Brain pericyte (primary cell): Measurements from ENCODE around the gene FGB.
"Not testable (repeated sequence)": the region's sequence is repeated elsewhere in the genome, so short reads cannot be mapped to it uniquely, and the experiment has no call there.

Source experiments
- DNase-seq: peaks from one replicate; pipeline ENCODE4 v3.0.0-alpha.2; 2012; ENCODE audit warnings: low read depth, low spot score

Gene FGB

DNA sequence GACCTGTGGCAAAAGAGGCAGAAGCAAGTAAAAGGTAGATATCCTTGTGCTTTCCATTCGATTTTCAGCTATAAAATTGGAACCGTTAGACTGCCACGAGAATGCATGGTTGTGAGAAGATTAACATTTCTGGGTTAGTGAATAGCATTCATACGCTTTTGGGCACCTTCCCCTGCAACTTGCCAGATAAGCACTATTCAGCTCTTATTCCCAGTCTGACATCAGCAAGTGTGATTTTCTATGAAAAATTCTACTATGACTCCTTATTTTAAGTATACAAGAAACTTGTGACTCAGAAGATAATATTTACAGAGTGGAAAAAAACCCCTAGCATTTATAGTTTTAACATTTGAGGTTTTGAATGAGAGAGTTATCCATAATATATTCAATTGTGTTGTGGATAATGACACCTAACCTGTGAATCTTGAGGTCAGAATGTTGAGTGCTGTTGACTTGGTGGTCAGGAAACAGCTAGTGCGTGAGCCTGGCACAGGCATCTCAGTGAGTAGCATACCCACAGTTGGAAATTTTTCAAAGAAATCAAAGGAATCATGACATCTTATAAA, 3.9 kb downstream of the FGB start:
- DNase-seq = no peak

DNA sequence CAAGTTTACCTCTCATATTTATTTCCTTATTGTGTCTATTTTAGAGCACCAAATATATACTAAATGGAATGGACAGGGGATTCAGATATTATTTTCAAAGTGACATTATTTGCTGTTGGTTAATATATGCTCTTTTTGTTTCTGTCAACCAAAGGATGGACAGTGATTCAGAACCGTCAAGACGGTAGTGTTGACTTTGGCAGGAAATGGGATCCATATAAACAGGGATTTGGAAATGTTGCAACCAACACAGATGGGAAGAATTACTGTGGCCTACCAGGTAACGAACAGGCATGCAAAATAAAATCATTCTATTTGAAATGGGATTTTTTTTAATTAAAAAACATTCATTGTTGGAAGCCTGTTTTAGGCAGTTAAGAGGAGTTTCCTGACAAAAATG, 6.2 kb downstream of the FGB start:
- no peak for DNase-seq

GRCh38 chr4:154569584-154569983, 6.8 kb downstream of the FGB start:
- DNase-seq = no peak

DNA sequence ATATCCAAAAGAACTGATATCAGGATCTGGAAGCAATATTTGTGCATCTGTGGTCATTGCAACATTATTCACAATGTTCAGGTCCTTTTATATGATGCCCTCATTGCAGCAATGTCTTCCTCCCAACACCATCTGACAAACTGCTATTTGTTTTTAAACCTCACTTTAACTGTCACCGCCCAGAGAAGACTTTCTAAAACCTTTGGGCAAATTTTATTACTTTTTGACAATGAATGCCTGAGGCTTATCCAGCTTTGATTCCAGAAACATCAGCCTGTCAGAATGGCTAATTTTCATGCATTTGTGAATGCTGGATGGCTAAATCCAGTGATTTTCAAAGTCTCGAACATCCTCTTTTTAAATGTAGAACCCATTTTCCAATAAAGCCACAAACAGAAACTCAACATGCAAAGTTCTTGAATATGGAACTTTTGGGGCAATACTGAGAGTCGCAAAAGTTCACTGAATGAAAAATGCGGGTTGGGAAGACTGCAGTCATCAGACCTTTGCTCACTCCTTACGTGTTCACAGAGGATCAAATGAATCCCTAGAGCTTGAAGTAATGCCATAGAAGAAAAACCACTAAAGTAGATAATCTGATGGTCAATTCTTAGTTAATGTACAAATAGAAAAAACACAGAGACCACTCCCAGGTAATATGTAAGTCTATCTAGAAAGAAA, 10.5 kb downstream of the FGB start:
- no peak for DNase-seq

- DNase-seq = no peak
These were observed 11.5 kb downstream of the FGB start for GRCh38 chr4:154574311-154574710.

DNA sequence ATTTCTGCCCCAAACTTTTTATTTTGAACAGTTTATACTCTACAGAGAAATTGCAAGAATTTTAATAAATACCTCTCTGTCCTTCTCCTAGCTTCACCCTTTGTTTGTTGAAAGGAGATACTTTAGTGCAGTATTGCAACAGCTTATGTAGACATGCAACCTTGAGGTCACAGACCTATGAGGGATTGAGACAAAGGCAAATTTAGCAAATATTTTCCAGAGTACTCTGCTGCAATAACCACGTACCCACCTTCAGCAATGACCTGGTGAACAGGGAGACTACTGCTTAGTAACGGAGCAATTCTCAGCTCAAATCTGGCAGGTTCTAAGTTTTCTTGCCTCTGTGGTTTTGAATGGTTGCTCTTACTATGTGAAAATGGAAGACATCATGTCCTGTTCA, 14.5 kb downstream of the FGB start:
- DNase-seq = no peak

DNA sequence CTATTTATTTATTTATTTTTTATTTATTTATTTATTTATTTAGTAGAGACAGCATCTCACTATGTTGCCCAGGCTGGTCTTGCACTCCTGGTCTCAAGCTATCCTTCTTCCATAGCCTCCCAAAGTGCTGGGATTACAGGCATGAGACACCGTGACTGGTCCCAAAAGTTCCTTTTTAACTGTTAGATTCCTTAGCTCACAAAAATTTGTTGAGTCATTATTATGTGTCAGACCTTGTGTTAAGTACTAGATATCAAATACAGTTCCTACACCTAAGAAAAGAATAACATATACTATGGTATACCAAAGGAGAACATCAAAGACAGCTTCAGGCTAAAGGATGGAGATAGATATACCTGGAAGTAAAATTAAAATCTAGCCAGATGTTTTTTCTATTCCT, 16.1 kb downstream of the FGB start:
- DNase-seq = no peak

GRCh38 chr4:154579927-154580326, 17.1 kb downstream of the FGB start:
- DNase-seq = no peak

DNA sequence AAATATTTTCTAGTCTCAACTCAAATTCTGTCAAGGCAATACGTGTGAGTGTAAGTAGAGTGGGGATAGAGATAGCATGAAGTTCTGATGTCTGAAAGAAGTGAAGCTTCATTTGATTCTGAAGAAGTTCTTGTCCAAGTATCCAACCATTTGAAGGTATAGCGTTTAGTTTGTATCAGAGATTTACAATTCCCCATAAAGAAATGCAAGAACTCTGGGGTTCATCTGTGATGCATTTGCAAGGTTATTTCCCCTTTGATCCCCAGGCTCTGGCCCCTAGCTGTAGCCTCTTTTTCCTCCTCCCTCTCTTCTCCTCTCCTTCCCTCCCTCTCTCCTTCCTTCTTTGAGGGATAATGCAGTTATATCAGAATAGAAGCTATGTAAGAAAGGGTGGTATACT, 19.9 kb downstream of the FGB start:
- no peak for DNase-seq

- no peak for DNase-seq
These were observed 20.4 kb downstream of the FGB start for GRCh38 chr4:154583230-154583629.

DNA sequence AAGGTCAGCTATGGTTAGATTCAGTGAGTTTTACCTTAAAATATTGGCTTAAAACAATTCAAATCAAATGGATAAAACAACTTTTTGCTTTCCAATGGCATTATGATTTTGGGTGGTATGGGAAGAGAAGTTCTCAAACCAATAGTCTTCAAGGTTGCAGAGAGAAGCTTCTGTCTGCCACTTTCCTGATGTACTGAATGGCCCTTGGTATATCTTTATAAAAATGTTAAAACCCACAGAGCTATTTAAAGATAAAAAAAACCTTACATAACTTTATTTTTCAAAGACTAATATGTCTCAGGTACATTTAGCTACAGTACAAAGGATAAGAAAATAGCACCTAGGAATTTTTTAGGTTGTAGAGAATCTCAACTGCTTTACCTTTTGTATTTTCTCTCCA, 20.9 kb downstream of the FGB start:
- no peak for DNase-seq

GRCh38 chr4:154584259-154584658, 21.4 kb downstream of the FGB start:
- no peak for DNase-seq

- no peak for DNase-seq
These were observed 22.7 kb downstream of the FGB start for GRCh38 chr4:154585369-154586018.

DNA sequence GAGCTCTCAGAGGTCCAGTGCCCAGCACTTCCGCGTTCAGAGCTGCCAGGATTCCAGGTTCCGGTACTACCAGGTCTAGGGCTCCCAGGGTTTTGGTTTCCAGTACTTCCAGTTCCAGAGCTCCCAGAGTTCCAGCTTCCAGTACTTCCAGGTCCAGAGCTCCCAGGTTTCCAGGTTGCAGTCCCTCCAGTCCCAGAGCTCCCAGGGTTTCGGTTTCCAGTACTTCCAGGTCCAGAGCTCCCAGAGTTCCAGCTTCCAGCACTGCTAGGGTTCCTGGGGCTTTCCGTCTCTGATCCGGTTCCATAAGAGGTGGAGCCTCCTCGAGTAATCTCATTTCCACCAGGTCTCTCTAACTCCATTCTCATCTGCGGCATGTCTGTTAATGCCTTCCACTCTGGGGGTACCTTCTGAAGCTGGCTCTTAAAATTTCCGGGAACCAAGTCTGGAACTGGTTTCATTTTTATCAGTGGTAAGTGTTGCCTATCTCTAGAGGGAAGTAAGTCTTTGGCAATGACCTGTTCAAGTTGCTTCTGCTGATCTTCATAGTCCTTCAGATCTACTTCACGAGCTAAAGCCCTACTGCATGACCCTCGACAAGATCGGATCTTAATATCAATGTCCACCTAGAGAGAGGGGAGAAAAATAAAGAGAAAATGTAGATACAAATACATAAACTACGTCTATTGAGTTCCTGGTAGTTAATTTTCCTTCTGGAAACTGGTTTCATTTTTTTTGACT, 23.7 kb downstream of the FGB start:
- DNase-seq = no peak

- no peak for DNase-seq
These were observed 25.4 kb downstream of the FGB start for GRCh38 chr4:154588198-154588597.

DNA sequence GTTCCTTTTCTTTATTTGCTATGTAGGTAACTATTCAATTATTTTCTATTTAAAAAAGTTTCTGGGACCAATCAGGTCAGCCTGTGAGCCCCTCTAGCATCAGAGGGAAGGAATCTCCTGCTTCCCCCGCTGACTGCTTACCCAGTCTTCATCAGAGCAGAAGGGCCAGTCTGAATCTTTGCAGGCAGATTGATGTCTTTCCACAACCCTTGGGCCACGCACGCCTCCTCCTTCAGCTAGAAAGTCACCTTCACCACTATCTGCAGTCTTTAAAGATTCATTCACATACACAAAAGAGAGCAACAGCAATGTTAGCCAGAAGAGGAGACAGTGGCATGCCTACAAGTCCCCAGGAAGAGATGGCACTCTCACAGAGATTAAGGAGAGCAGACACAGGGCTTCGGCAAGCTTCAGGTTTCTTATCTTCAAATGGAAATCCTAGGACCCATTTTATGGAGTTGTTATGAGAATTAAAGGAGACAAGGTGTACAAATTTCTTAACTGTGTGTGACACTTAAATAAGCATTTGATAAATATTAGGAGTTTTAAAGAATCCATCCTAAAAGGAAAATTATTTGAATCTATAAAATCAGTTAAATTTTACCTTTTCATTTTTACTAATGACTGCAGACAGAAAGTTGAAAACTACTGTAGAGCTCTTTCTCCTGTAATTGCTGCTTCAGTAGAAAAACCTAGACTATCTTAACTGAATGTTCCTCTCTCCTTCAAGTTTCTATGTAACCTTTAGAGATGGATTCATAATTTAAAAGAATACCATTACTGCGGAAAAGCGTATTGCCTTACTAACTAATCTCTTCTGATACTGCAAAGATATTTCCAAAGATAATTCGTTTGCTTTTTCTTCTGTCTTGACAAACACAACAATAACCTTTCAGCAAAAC, 26.7 kb downstream of the FGB start:
- no peak for DNase-seq

- no peak for DNase-seq
These were observed 27.7 kb downstream of the FGB start, which contains the start of gene FGA for GRCh38 chr4:154590329-154591006. Gene FGA (minus strand): TSS chr4:154590742. CDS start chr4:154590687, 55 bp downstream.

GRCh38 chr4:154591890-154592289, 29.1 kb downstream of the FGB start:
- DNase-seq = no peak

- no peak for DNase-seq
These were observed 31.1 kb downstream of the FGB start for GRCh38 chr4:154593868-154594267.

DNA sequence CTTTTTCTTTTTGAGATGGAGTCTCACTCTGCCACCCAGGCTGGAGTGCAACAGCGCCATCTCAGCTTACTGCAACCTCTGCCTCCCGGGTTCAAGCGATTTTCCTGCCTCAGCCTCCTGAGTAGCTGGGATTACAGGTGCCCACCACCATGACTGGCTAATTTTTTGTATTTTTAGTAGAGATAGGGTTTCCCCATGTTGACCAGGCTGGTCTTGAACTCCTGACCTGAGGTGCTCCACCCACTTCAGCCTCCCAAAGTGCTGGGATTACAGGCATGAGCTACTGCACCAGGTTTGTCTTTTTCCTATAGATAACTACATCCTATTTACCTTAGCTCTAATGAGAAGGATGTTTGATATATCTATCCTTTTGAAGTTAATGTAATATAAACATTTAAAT, 31.5 kb downstream of the FGB start:
- not testable (repeated sequence) for DNase-seq

DNA sequence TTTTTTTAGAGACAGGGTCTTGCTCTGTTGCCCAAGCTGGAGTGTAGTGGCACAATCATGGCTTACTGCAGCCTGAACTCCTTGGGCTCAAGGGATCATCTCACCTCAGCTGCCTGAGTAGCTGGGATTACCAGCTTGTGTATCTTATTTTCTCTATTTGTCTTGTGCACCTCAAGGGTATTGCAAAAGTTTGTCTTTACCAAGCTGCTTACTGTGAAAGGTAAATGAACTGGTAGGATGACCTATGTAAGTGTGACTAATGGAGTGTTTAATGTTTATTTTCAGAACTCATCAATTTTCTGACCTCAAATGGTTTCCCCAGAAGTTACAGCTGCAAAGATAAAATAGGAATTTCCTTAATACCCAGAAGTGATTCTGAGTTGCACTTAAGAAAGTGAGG, 33.0 kb downstream of the FGB start:
- DNase-seq = no peak
